Ovary (tissue), 3 donors: ENCODE data around the gene PTPN12.

ENCODE experiments used
- EP300 ChIP-seq: sonication (generic); formaldehyde crosslinking; IDR thresholded peaks from one replicate; pipeline ENCODE4 v1.6.1; 2017; ENCODE audit warnings: antibody characterized with exemption
- TF ChIP-seq, protein P1 (sequence below), 3 donors: fragments of 450-650 bp in 2 of 3; fragments of 200-600 bp in 1 of 3; IDR thresholded peaks; one replicate each; pipeline versions ENCODE4 v1.5.1 to v1.8.0; 2016 to 2022; ENCODE audit warnings: antibody characterized with exemption in 3 of 3, mild to moderate bottlenecking in 1 of 3
- donor health status: DM: no; HTN: no; CAD: no.

DNA sequence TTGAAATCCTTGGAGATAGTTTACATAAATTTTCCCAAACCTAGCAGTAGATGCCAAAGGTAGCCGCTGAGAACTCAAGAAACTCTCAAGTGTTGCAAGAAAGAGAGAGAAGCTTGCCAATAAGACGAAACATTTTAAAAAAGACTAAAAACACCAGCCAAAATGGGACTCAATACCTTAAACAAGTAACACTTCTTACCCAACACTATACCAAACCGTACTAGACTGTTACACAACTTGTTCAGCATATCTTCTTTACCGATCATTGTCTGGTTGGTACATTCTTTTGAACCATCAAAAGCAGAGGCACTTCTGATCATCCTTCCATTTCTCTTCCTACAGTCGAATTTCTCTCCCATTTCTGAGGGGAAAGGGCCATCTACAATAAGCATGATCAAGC, 4.8 kb upstream of the PTPN12 start:
- TF ChIP-seq, protein P1, sequence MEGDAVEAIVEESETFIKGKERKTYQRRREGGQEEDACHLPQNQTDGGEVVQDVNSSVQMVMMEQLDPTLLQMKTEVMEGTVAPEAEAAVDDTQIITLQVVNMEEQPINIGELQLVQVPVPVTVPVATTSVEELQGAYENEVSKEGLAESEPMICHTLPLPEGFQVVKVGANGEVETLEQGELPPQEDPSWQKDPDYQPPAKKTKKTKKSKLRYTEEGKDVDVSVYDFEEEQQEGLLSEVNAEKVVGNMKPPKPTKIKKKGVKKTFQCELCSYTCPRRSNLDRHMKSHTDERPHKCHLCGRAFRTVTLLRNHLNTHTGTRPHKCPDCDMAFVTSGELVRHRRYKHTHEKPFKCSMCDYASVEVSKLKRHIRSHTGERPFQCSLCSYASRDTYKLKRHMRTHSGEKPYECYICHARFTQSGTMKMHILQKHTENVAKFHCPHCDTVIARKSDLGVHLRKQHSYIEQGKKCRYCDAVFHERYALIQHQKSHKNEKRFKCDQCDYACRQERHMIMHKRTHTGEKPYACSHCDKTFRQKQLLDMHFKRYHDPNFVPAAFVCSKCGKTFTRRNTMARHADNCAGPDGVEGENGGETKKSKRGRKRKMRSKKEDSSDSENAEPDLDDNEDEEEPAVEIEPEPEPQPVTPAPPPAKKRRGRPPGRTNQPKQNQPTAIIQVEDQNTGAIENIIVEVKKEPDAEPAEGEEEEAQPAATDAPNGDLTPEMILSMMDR (IDR thresholded peaks at IDR 0.05), result no peak
- no peak for TF ChIP-seq EP300
